NB4 (cell line): Measurements from ENCODE around the gene BMAL1.

Experiments used
- POLR2A ChIP-seq: IDR thresholded peaks from 2 replicates; pipeline ENCODE4 v1.6.1; 2011; ENCODE audit warnings: mild to moderate bottlenecking; ENCODE audit not compliant: insufficient read length; ENCODE audit errors: extremely low read depth
- TF ChIP-seq, protein P1 (sequence below): IDR thresholded peaks from one replicate; pipeline ENCODE4 v1.5.1; 2012; ENCODE audit warnings: low read depth, low read length

DNA sequence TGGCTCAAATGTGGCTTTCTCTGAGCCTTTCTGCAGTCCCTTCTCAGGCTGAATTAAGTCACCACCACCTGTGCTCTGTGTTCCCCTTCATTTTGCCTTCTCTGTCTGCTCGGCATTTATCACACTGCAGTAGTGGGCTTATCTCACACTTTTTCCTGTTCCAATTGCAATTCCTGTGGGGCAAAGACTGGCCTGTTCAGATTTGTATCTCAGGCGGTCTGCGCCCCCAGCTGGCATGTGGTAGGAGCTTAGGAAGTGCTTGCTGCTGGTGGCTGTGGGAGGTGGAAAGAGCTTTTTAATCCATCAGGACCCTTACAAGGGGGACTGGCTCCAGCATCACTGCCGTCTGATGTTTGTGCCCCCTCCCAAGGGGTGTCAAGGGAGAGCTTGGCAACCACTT lies 21.2 kb downstream of the BMAL1 start:
- TF ChIP-seq, protein P1, sequence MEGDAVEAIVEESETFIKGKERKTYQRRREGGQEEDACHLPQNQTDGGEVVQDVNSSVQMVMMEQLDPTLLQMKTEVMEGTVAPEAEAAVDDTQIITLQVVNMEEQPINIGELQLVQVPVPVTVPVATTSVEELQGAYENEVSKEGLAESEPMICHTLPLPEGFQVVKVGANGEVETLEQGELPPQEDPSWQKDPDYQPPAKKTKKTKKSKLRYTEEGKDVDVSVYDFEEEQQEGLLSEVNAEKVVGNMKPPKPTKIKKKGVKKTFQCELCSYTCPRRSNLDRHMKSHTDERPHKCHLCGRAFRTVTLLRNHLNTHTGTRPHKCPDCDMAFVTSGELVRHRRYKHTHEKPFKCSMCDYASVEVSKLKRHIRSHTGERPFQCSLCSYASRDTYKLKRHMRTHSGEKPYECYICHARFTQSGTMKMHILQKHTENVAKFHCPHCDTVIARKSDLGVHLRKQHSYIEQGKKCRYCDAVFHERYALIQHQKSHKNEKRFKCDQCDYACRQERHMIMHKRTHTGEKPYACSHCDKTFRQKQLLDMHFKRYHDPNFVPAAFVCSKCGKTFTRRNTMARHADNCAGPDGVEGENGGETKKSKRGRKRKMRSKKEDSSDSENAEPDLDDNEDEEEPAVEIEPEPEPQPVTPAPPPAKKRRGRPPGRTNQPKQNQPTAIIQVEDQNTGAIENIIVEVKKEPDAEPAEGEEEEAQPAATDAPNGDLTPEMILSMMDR: no peak
- TF ChIP-seq POLR2A: no peak
